22Rv1 (cell line): ENCODE measurements around the gene GPRC5C.

Source experiments
- CTCF ChIP-seq: fragments of 450-650 bp; IDR thresholded peaks from 2 replicates; pipeline ENCODE4 v1.5.1; 2017; ENCODE audit warnings: mild to moderate bottlenecking
- ZFX ChIP-seq: fragments of 450-650 bp; IDR thresholded peaks from 2 replicates; pipeline ENCODE4 v1.6.1; 2017; ENCODE audit warnings: antibody characterized with exemption, borderline replicate concordance

GRCh38 chr17:74454197-74455024, 22.5 kb downstream of the GPRC5C start:
- no peak for TF ChIP-seq CTCF
- no peak for TF ChIP-seq ZFX
